ENCODE measurements around the gene PARD6B. TPM values are rescaled to one million over a fixed set of nuclear protein-coding genes. Genes with fewer than 3 reads are reported as not detected.

The PARD6B gene
- polyA plus RNA-seq, 1 of the 3 experiments (the other 2 are of a cell fraction): 0.49 TPM

DNA sequence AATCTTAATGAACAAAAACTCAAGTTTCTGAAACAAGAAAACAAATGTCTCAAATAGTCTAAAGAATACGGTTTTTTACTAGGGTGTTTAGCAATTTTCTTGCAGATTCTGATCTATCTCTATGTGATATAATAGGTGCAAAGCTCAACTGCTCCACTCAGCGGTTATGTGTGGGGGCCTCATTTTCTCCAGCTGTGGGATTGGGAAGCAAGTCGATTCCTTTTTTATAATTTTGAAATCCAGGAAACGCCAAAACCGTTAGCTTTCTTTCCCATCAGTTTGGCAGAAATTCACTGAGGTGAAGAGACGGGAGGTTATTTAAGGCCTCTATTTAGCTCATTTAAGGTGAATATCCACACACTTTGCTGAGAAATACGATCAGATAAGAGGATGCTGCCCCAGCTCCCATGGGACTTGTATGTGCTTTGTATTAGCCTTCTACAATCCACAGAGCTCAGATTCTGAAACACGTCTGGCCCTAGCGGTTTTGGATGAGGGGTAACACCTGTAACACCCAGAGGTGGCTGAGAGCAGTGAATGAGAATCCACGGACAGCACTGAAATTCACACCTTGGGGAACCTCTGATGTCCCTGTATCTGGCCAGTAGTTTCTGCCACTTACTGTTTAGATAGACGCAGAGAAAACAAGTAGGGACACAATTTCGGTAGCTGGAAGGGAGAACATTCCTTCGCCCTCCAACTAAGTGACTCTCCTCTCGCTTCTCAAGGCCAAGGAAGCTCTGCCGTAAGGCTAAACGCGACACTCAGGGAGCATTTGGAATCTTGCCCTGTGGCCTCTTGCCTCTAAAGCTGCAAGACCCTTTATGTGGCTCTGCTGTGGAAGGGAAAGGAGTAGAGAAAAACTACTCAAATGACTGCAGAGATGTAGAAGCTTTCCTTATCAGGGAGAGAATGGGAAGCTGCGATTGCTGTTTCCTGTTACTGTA, 56.9 kb downstream of the PARD6B start:
- Histone ChIP-seq H3K9me2 (no peaks in the 10 kb centered on the region), H3K79me2 (ENCODE audit: insufficient read depth) (no peaks in the 10 kb centered on the region), H3K4me2 (no peak overlapping the region), H3K9me3 (no peaks in the 10 kb centered on the region), H3K36me3 (replicated peaks in 1 of 2; ENCODE audit: control insufficient read depth in 1 of 2, insufficient read depth in 2 of 2, low read length in 1 of 2) (no peaks in the 10 kb centered on the region), H3K4me3 (ENCODE audit: low read depth in 2 of 2, low read length in 1 of 2) (no peak overlapping the region), H3K27ac (ENCODE audit: low read depth in 2 of 2, low read length in 1 of 2) (no peak overlapping the region), H3K9ac (no peak overlapping the region), H3K27me3 (ENCODE audit: insufficient read depth) (no peaks in the 10 kb centered on the region), H3F3A (replicated peaks; ENCODE audit: insufficient read depth) (peaks cover 6% of the 10 kb centered on the region), H3K4me1 (ENCODE audit: control insufficient read depth in 1 of 2, insufficient read depth in 2 of 2, low read depth in 1 of 2, low read length in 1 of 2) (peaks cover 8 to 21% of the 10 kb centered on the region in 2 experiments; a peak in 3 of 4 replicates), H2AFZ (ENCODE audit: low read depth) (peak overlapping the region; percentile 84; the same call in 1 of the 2 replicates), H4K20me1 (ENCODE audit: insufficient read depth) (no peaks in the 10 kb centered on the region)
- peak; percentile 57 for DNase-seq
- no peak for TF ChIP-seq JUND (IDR thresholded peaks at IDR 0.05)
- TF ChIP-seq, protein P1, sequence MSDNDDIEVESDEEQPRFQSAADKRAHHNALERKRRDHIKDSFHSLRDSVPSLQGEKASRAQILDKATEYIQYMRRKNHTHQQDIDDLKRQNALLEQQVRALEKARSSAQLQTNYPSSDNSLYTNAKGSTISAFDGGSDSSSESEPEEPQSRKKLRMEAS (IDR thresholded peaks at IDR 0.05; ENCODE audit: low read depth): 0 out of 2 replicates have a peak, but pooled peaks have one; percentile 9
- no peak for TF ChIP-seq ELF1 (IDR thresholded peaks at IDR 0.05)
- TF ChIP-seq, protein P2, sequence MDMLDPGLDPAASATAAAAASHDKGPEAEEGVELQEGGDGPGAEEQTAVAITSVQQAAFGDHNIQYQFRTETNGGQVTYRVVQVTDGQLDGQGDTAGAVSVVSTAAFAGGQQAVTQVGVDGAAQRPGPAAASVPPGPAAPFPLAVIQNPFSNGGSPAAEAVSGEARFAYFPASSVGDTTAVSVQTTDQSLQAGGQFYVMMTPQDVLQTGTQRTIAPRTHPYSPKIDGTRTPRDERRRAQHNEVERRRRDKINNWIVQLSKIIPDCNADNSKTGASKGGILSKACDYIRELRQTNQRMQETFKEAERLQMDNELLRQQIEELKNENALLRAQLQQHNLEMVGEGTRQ (IDR thresholded peaks at IDR 0.05; ENCODE audit: borderline replicate concordance, low read depth, low read length): no peak
- TF ChIP-seq CHD2 (IDR thresholded peaks at IDR 0.05; ENCODE audit: low read length, partially characterized antibody): no peak
- no peak for TF ChIP-seq POLR2AphosphoS5 (IDR thresholded peaks at IDR 0.05; ENCODE audit: low read depth, low read length)
- peak; percentile 50 for TF ChIP-seq SMC3 (IDR thresholded peaks at IDR 0.05; ENCODE audit: low read depth, low read length)
- no peak for TF ChIP-seq FOXM1 (IDR thresholded peaks at IDR 0.05; ENCODE audit: low read depth)
- TF ChIP-seq, protein P3, sequence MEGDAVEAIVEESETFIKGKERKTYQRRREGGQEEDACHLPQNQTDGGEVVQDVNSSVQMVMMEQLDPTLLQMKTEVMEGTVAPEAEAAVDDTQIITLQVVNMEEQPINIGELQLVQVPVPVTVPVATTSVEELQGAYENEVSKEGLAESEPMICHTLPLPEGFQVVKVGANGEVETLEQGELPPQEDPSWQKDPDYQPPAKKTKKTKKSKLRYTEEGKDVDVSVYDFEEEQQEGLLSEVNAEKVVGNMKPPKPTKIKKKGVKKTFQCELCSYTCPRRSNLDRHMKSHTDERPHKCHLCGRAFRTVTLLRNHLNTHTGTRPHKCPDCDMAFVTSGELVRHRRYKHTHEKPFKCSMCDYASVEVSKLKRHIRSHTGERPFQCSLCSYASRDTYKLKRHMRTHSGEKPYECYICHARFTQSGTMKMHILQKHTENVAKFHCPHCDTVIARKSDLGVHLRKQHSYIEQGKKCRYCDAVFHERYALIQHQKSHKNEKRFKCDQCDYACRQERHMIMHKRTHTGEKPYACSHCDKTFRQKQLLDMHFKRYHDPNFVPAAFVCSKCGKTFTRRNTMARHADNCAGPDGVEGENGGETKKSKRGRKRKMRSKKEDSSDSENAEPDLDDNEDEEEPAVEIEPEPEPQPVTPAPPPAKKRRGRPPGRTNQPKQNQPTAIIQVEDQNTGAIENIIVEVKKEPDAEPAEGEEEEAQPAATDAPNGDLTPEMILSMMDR (IDR thresholded peaks at IDR 0.05): peak; percentile 70
- peak; percentile 75 for TF ChIP-seq RAD21 (IDR thresholded peaks at IDR 0.05; ENCODE audit: low read length)
- 0 out of 2 replicates have a peak, but pooled peaks have one; percentile 13 for TF ChIP-seq TCF12 (IDR thresholded peaks at IDR 0.05)
- no peak for TF ChIP-seq RXRA (IDR thresholded peaks at IDR 0.05; ENCODE audit: borderline replicate concordance, low read depth)
- no peak for TF ChIP-seq TAF1 (IDR thresholded peaks at IDR 0.05; ENCODE audit: borderline replicate concordance, low read depth, low read length)
- no peak for TF ChIP-seq SIN3A (IDR thresholded peaks at IDR 0.05; ENCODE audit: borderline replicate concordance, low read depth, low read length)
- TF ChIP-seq GATA2 (CRISPR knock-in tag; IDR thresholded peaks at IDR 0.05): no peak
- TF ChIP-seq, protein P4, sequence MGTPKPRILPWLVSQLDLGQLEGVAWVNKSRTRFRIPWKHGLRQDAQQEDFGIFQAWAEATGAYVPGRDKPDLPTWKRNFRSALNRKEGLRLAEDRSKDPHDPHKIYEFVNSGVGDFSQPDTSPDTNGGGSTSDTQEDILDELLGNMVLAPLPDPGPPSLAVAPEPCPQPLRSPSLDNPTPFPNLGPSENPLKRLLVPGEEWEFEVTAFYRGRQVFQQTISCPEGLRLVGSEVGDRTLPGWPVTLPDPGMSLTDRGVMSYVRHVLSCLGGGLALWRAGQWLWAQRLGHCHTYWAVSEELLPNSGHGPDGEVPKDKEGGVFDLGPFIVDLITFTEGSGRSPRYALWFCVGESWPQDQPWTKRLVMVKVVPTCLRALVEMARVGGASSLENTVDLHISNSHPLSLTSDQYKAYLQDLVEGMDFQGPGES (IDR thresholded peaks at IDR 0.05; ENCODE audit: low read depth, low read length): no peak
- no peak for TF ChIP-seq NRF1 (IDR thresholded peaks at IDR 0.05; ENCODE audit: low read depth, low read length)
- POLR2A ChIA-PET: interaction anchor here (0.6 kb wide), 1 partner anchor 421 kb away, joined by 4 read pairs; no protein-coding TSS in a partner anchor
- 66% methylated on average over 18 of the region's 18 CpGs for WGBS (ENCODE audit: low lambda C conversion rate)
- CTCF ChIA-PET: interaction anchor here (0.6 to 11.3 kb wide), 9 partner anchors 9 to 480 kb away, joined by 3 to 340 read pairs (median 4); partner anchors contain the start of gene ADNP
